GM18951 (cell line): ENCODE results near the gene CFAP410.
"Not testable (repeated sequence)": the region's sequence is repeated elsewhere in the genome, so short reads cannot be mapped to it uniquely, and the experiment has no call there.

ENCODE experiments used
- POLR2A ChIP-seq: IDR thresholded peaks from 4 replicates; pipeline ENCODE4 v1.6.1; 2011; ENCODE audit warnings: mild to moderate bottlenecking; ENCODE audit not compliant: insufficient read length, insufficient read depth; ENCODE audit errors: extremely low read depth
- in situ Hi-C: fragments of 300-500 bp; cut with MboI; formaldehyde crosslinking; loops from one replicate; pipeline ENCODE4 v1.12.0; 2022; ENCODE audit warnings: low sequenced_read_pairs, mixed read lengths, inconsistent platforms; ENCODE audit not compliant: unreplicated experiment

The CFAP410 gene

GRCh38 chr21:44364151-44365053, 25.2 kb upstream of the CFAP410 start:
- in situ Hi-C loops: no loop called here

GRCh38 chr21:44363278-44363677, 24.1 kb upstream of the CFAP410 start:
- in situ Hi-C loops: no loop called here
- TF ChIP-seq POLR2A: no peak

More at GRCh38 chr21:44364151-44365053, 25.2 kb upstream of the CFAP410 start:
- no peak for TF ChIP-seq POLR2A

DNA sequence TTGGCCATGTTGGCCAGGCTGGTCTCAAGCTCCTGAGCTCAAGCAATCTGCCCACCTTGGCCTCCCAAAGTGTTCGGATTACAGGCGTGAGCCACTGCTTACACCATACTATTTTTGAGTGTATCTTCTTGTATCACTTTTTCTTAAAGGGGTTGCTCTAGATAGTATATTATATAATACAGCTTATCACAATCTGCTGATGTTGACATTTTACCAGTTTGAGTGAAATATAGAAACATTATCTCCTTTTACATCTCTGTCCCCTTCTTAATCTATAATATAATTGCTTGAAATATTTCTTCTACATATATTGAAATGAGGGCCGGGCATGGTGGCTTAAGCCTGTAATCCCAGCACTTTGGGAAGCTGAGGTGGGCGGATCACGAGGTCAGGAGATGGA, 22.7 kb upstream of the CFAP410 start:
- in situ Hi-C loops: not testable (repeated sequence)

DNA sequence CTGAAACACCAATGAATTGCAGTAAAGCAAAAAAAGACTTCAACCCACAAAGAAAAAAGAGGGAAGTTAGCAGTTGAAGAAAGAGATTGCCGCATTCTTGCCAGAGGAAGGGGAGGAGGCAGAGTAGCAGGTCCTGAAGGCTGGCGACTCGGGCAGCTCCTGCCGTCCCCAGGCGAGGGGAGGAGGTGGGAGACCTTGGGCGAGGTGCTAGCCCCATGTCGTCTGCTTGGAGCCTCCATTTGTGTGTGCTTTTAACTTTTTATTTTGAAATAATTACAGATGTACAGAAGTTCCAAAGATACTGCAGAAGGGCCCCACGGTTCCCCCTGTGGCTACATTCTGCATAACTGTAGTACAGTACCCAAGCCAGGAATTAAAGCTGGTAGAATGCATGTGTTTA, 21.0 kb upstream of the CFAP410 start:
- in situ Hi-C loops: no loop called here
- no peak for TF ChIP-seq POLR2A

DNA sequence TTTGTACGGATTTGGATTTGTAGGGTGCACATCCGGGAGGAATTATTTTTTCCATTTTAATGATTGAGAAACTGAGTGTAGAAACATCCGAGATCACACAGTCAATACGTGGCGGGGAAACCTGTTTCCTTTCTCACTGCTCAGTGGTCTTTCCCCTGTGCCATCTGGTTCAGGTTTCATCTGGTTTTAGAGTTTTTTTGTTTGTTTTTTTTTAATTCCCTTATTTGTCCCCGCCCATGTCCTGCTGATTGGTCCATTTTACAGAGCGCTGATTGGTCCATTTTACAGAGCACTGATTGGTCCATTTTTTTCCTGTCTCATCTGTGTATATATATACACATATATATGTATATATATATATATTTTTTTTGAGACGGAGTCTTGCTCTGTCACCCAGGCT, 20.2 kb upstream of the CFAP410 start:
- in situ Hi-C loops: no loop called here
- no peak for TF ChIP-seq POLR2A

- in situ Hi-C loops: no loop called here
- TF ChIP-seq POLR2A: no peak
These were observed 18.1 kb upstream of the CFAP410 start for GRCh38 chr21:44357064-44357837.

- in situ Hi-C loops: no loop called here
- no peak for TF ChIP-seq POLR2A
These were observed 17.4 kb upstream of the CFAP410 start for GRCh38 chr21:44356636-44357035.

DNA sequence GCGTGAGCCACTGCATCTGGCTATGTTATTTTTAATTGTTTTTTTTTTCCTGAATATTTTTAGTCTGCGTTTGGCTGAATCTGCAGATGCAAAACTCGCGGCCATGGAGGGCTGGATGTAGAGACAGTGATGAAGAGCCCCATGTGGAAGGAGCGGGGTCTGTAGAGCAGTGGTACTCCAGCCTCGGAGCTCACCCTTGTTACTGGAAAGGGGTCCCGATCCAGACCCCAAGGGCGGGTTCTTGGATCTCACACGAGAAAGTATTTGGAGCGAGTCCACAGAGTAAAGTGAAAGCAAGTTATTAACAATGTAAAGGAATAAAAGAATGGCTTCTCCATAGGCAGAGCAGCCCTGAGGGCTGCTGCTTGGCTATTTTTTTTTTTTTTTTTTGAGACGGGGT, 17.0 kb upstream of the CFAP410 start:
- in situ Hi-C loops: no loop called here
- TF ChIP-seq POLR2A: no peak

GRCh38 chr21:44354775-44355771, 15.9 kb upstream of the CFAP410 start:
- TF ChIP-seq POLR2A: no peak
- in situ Hi-C loops: no loop called here

DNA sequence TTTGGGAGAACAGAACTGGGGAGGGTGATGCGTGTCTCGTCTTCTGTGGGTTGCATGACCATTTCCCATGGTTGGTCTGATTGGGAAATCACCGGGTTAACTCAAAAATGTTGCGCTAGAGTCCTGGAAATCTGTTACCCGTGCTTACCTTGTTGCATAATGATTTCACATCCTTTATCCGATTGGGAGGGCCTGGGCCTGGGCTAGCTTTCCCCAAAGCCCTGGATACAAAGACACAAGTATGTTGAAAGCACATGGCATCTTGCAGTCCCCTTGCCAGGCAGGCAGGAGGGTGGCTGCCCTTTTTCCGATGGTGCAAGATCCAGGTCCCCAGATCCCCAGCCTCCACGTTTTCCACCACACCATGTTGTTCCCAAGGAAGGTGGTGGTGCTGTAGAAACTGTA, 14.8 kb upstream of the CFAP410 start:
- no peak for TF ChIP-seq POLR2A
- in situ Hi-C loops: no loop called here

DNA sequence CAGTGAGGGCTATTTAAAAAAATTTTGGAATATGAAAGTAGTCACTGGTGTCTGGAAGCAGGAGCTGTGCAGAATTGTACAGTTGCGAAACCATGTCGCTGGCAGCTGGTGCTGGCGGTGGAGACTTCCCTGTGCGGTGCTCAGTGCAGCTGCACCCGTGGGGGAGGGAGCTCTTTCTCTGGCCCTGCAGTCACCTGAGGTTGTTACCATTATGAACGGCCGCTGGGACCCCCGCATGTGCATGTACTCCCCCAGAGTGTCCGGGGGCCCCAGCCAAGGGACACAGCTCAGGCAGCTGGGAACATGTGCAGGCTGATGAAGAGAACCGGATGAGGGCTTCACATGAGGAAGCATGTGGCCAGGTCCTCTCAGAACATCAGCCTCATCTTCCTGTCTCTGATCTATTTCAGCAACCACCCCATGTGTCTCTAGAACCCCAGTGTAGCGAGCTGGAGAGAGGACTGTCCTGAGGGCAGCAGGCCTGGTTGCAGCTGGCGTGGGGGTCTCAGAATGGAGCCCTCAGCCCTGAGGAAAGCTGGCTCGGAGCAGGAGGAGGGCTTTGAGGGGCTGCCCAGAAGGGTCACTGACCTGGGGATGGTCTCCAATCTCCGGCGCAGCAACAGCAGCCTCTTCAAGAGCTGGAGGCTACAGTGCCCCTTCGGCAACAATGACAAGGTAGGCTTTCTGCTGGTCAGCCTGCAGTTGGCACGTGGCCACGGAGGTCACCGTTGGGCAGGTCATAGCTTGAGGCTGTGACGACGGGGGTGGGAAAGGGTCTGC, 14.2 kb upstream of the CFAP410 start, which contains the start of gene TRPM2:
Gene TRPM2, plus strand, starts transcription at position 431 of the 780 bp plus-strand sequence. Its CDS starts 80 bp downstream, at position 511.
- in situ Hi-C loops: no loop called here
- peak; percentile 38 for TF ChIP-seq POLR2A

GRCh38 chr21:44352253-44352860, 13.2 kb upstream of the CFAP410 start:
- in situ Hi-C loops: no loop called here
- no peak for TF ChIP-seq POLR2A
